NCI-H2196 (cell line): ENCODE data around the gene PTPRN2.

Experiments used
- DNase-seq: peaks from one replicate; lab custom pipeline; 2025; ENCODE audit not compliant: unreplicated experiment; lab: John Stamatoyannopoulos, UW

Gene PTPRN2

GRCh38 chr7:157974678-157975230, 612.9 kb downstream of the PTPRN2 start:
- DNase-seq = no peak

- DNase-seq = no peak
Measured at GRCh38 chr7:157973971-157974677, 613.5 kb downstream of the PTPRN2 start.

- DNase-seq = no peak
Measured at GRCh38 chr7:157972914-157973313, 614.7 kb downstream of the PTPRN2 start.

GRCh38 chr7:157971501-157971900, 616.1 kb downstream of the PTPRN2 start:
- DNase-seq = no peak

- DNase-seq = no peak
Measured at GRCh38 chr7:157970744-157971143, 616.9 kb downstream of the PTPRN2 start.

- no peak for DNase-seq
Measured at GRCh38 chr7:157969995-157970394, 617.6 kb downstream of the PTPRN2 start.

- DNase-seq = no peak
Measured at GRCh38 chr7:157966490-157966889, 621.1 kb downstream of the PTPRN2 start.

GRCh38 chr7:157964521-157964920, 623.1 kb downstream of the PTPRN2 start:
- no peak for DNase-seq

GRCh38 chr7:157964016-157964415, 623.6 kb downstream of the PTPRN2 start:
- no peak for DNase-seq

- DNase-seq = no peak
Measured at GRCh38 chr7:157963526-157963925, 624.1 kb downstream of the PTPRN2 start.

- DNase-seq = no peak
Measured at GRCh38 chr7:157962458-157963306, 624.9 kb downstream of the PTPRN2 start.

- no peak for DNase-seq
Measured at GRCh38 chr7:157961731-157962457, 625.7 kb downstream of the PTPRN2 start.

GRCh38 chr7:157955348-157955999, 632.1 kb downstream of the PTPRN2 start:
- DNase-seq = no peak

- DNase-seq = no peak
Measured at GRCh38 chr7:157954901-157955300, 632.7 kb downstream of the PTPRN2 start.

GRCh38 chr7:157952841-157953645, 634.6 kb downstream of the PTPRN2 start:
- DNase-seq = no peak

- no peak for DNase-seq
Measured at GRCh38 chr7:157952050-157952667, 635.5 kb downstream of the PTPRN2 start.

- no peak for DNase-seq
Measured at GRCh38 chr7:157951300-157952049, 636.1 kb downstream of the PTPRN2 start.

GRCh38 chr7:157949711-157950110, 637.9 kb downstream of the PTPRN2 start:
- no peak for DNase-seq

GRCh38 chr7:157947504-157947903, 640.1 kb downstream of the PTPRN2 start:
- no peak for DNase-seq
